CD4-positive, CD25-positive, alpha-beta regulatory T cell (primary cell): ENCODE results near the gene ENTPD2. TPM values are rescaled to one million over a fixed set of nuclear protein-coding genes. Genes with fewer than 3 reads are reported as not detected.

Experiments used
- ATAC-seq, 2 donors: fragments of 150-1000 bp; cut with Tn5 transposase; one replicate each; pipeline ENCODE4 v1.10.0; 2021; ENCODE audit warnings: low read depth in 2 of 2, moderate number of reproducible peaks in 2 of 2, moderate library complexity in 1 of 2
- DNase-seq, 3 donors: peaks; one replicate each; pipeline versions ENCODE4 v3.0.0 to v3.0.0-alpha.2; 2012 to 2022; ENCODE audit warnings: mixed read lengths in 1 of 3
- H3K27ac ChIP-seq: one replicate; pipeline ENCODE4 v1.7.0; 2013; ENCODE audit warnings: mild to moderate bottlenecking, low read length; ENCODE audit not compliant: insufficient read depth, poor library complexity, severe bottlenecking
- H3K27me3 ChIP-seq: one replicate; pipeline ENCODE4 v1.7.0; 2013; ENCODE audit warnings: low read length; ENCODE audit not compliant: control insufficient read depth, insufficient read depth
- H3K36me3 ChIP-seq: one replicate; pipeline ENCODE4 v1.7.0; 2013; ENCODE audit warnings: mild to moderate bottlenecking, low read length, moderate library complexity; ENCODE audit not compliant: control insufficient read depth, insufficient read depth
- H3K4me1 ChIP-seq: 2 replicates; pipeline ENCODE4 v1.7.0; 2013; ENCODE audit warnings: mild to moderate bottlenecking, low read length; ENCODE audit not compliant: insufficient read depth, control insufficient read depth, poor library complexity, severe bottlenecking
- H3K4me3 ChIP-seq: one replicate; pipeline ENCODE4 v1.7.0; 2013; ENCODE audit warnings: low read depth, mild to moderate bottlenecking, low read length, moderate library complexity
- H3K9me3 ChIP-seq, 2 experiments: 1 replicate in 1 of 2; 2 replicates in 1 of 2; pipeline ENCODE4 v1.7.0; 2013; ENCODE audit warnings: low read length in 2 of 2, mild to moderate bottlenecking in 1 of 2, moderate library complexity in 1 of 2; ENCODE audit not compliant: control insufficient read depth in 2 of 2
- H3K27ac Mint-ChIP-seq, 3 donors: one replicate each; pipeline ENCODE4 v1.8.0; 2020 to 2022; ENCODE audit warnings: mild to moderate bottlenecking in 3 of 3, mixed read lengths in 3 of 3, moderate library complexity in 2 of 3
- H3K27me3 Mint-ChIP-seq: one replicate; pipeline ENCODE4 v1.8.0; 2022; ENCODE audit warnings: mild to moderate bottlenecking, mixed read lengths
- H3K36me3 Mint-ChIP-seq: one replicate; pipeline ENCODE4 v1.8.0; 2020; ENCODE audit warnings: mixed read lengths
- H3K4me1 Mint-ChIP-seq, 4 donors: one replicate each; pipeline ENCODE4 v1.8.0; 2020 to 2022; ENCODE audit warnings: mixed read lengths in 4 of 4, mild to moderate bottlenecking in 1 of 4
- H3K4me3 Mint-ChIP-seq, 4 donors: one replicate each; pipeline ENCODE4 v1.8.0; 2020 to 2022; ENCODE audit warnings: mild to moderate bottlenecking in 4 of 4, mixed read lengths in 4 of 4, moderate library complexity in 3 of 4
- H3K9me3 Mint-ChIP-seq, 7 donors: one replicate each; pipeline ENCODE4 v1.8.0; 2020 to 2022; ENCODE audit warnings: mixed read lengths in 7 of 7, mild to moderate bottlenecking in 3 of 7, moderate library complexity in 2 of 7
- polyA plus RNA-seq, 4 donors: library from polyadenylated mRNA; unstranded; fragments of 300-500 nt; fragmentation: Illumina TruSeq; gene quantifications; one replicate each; pipeline ENCODE4 v1.2.3, GENCODE V29; 2021
- total RNA-seq: library from RNA; stranded (reverse); gene quantifications from one replicate; pipeline ENCODE4 v1.2.3, GENCODE V29; 2022

The ENTPD2 gene
- total and polyA plus RNA-seq, 5 donors from 2014 or later, result not detected

- H3K4me3 Mint-ChIP-seq, result no peak overlapping the region
- no peak overlapping the region for H3K27ac Mint-ChIP-seq
- peaks cover 0 to 16% (median 9%) of the 10 kb centered on the region in 4 donors for H3K4me1 Mint-ChIP-seq
- Histone ChIP-seq H3K27me3 (no peaks in the 10 kb centered on the region), H3K9me3 (no peaks in the 10 kb centered on the region), H3K27ac (no peak overlapping the region), H3K4me1 (peaks cover 16% of the 10 kb centered on the region), H3K36me3 (no peaks in the 10 kb centered on the region), H3K4me3 (no peak overlapping the region)
- H3K36me3 Mint-ChIP-seq, result no peaks in the 10 kb centered on the region
- no peaks in the 10 kb centered on the region for H3K9me3 Mint-ChIP-seq
- ATAC-seq, result no peak
- H3K27me3 Mint-ChIP-seq, result peaks cover 11% of the 10 kb centered on the region
- no peak for DNase-seq
Measured at GRCh38 chr9:137002646-137003041, 51.2 kb downstream of the ENTPD2 start.

- no peaks in the 10 kb centered on the region for H3K27me3 ChIP-seq
- no peak for ATAC-seq
- H3K27ac ChIP-seq, result no peak overlapping the region
- Mint-ChIP-seq H3K9me3 (no peaks in the 10 kb centered on the region), H3K36me3 (no peaks in the 10 kb centered on the region), H3K27ac (no peak overlapping the region), H3K4me1 (peaks cover 0 to 18% (median 11%) of the 10 kb centered on the region in 4 donors), H3K4me3 (no peak overlapping the region), H3K27me3 (peaks cover 14% of the 10 kb centered on the region)
- no peak overlapping the region for H3K4me3 ChIP-seq
- no peaks in the 10 kb centered on the region for H3K9me3 ChIP-seq
- H3K4me1 ChIP-seq, result peaks cover 22% of the 10 kb centered on the region
- no peak for DNase-seq
- H3K36me3 ChIP-seq, result no peaks in the 10 kb centered on the region
Measured at GRCh38 chr9:137001857-137002645, 51.8 kb downstream of the ENTPD2 start.

GRCh38 chr9:137000177-137000930, 53.5 kb downstream of the ENTPD2 start:
- no peak overlapping the region for H3K27ac ChIP-seq
- H3K27me3 ChIP-seq, result no peaks in the 10 kb centered on the region
- Mint-ChIP-seq H3K4me1 (peaks cover 0 to 28% (median 13%) of the 10 kb centered on the region in 4 donors), H3K27ac (peak overlapping the region in 2 of 3 donors; percentile 54 to 86), H3K4me3 (peak overlapping the region in 3 of 4 donors; percentile 13 to 43 (median 40)), H3K9me3 (no peaks in the 10 kb centered on the region), H3K27me3 (peaks cover 14% of the 10 kb centered on the region), H3K36me3 (no peaks in the 10 kb centered on the region)
- peak overlapping the region; percentile 35 for H3K4me3 ChIP-seq
- H3K4me1 ChIP-seq, result peaks cover 38% of the 10 kb centered on the region
- H3K36me3 ChIP-seq, result no peaks in the 10 kb centered on the region
- peak in 1 of 3 donors; percentile 73 for DNase-seq
- H3K9me3 ChIP-seq, result no peaks in the 10 kb centered on the region
- peak; percentile 27 to 44 for ATAC-seq

Other genes with a start within 250 kb of the ENTPD2 start
Only the 30 nearest of the 37 such genes appear.
- gene EDF1, start 187.8 kb downstream of the ENTPD2 start, total RNA-seq, result 219 TPM
- 100 to 1,000 TPM; 297 to 398 (median 339) TPM for gene EDF1, start 187.8 kb downstream of the ENTPD2 start, polyA plus RNA-seq
- gene TRAF2, start 167.5 kb downstream of the ENTPD2 start, total RNA-seq, result 28.6 TPM
- gene TRAF2, start 167.5 kb downstream of the ENTPD2 start, polyA plus RNA-seq, result 10 to 100 TPM; 11.0 to 23.0 (median 15.6) TPM
- gene FBXW5, start 109.3 kb downstream of the ENTPD2 start, total RNA-seq, result 96.9 TPM
- gene FBXW5, start 109.3 kb downstream of the ENTPD2 start, polyA plus RNA-seq, result 100 to 1,000 TPM in 3 of 4 donors, 10 to 100 TPM in 1; 91.6 to 134 (median 121) TPM
- 1.1 TPM for gene C8G, start 108.8 kb downstream of the ENTPD2 start, total RNA-seq
- under 1 TPM in 1 of 4 donors, not detected in 3; 0.96 TPM for gene C8G, start 108.8 kb downstream of the ENTPD2 start, polyA plus RNA-seq
- 1.4 TPM for gene LCN12, start 101.8 kb downstream of the ENTPD2 start, total RNA-seq
- gene LCN12, start 101.8 kb downstream of the ENTPD2 start, polyA plus RNA-seq, result not detected
- 15.4 TPM for gene PTGDS, start 76.6 kb downstream of the ENTPD2 start, total RNA-seq
- gene PTGDS, start 76.6 kb downstream of the ENTPD2 start, polyA plus RNA-seq, result under 1 TPM in 1 of 4 donors, not detected in 3; 0.47 TPM
- gene LCNL1, start 71.1 kb downstream of the ENTPD2 start, total RNA-seq, result not detected
- not detected for gene LCNL1, start 71.1 kb downstream of the ENTPD2 start, polyA plus RNA-seq
- gene PAXX, start 61.6 kb downstream of the ENTPD2 start, total RNA-seq, result 83.3 TPM
- 10 to 100 TPM; 46.7 to 67.5 (median 66.0) TPM for gene PAXX, start 61.6 kb downstream of the ENTPD2 start, polyA plus RNA-seq
- 1.0 TPM for gene CLIC3, start 57.5 kb downstream of the ENTPD2 start, total RNA-seq
- gene CLIC3, start 57.5 kb downstream of the ENTPD2 start, polyA plus RNA-seq, result 1 to 10 TPM in 3 of 4 donors, under 1 TPM in 1; 0.38 to 4.5 (median 2.9) TPM
- 135 TPM for gene ABCA2, start 25.8 kb downstream of the ENTPD2 start, total RNA-seq
- 1 to 10 TPM; 3.8 to 4.5 (median 4.3) TPM for gene ABCA2, start 25.8 kb downstream of the ENTPD2 start, polyA plus RNA-seq
- 15.2 TPM for gene FUT7, start 22.0 kb downstream of the ENTPD2 start, total RNA-seq
- gene FUT7, start 22.0 kb downstream of the ENTPD2 start, polyA plus RNA-seq, result 10 to 100 TPM; 31.8 to 79.0 (median 42.9) TPM
- 106 TPM for gene NPDC1, start 7.9 kb downstream of the ENTPD2 start, total RNA-seq
- gene NPDC1, start 7.9 kb downstream of the ENTPD2 start, polyA plus RNA-seq, result 10 to 100 TPM in 2 of 4 donors, 1 to 10 TPM in 2; 4.2 to 15.3 (median 9.2) TPM
- 1.2 TPM for gene SAPCD2, start 16.5 kb upstream of the ENTPD2 start, total RNA-seq
- gene SAPCD2, start 16.5 kb upstream of the ENTPD2 start, polyA plus RNA-seq, result under 1 TPM; 0.09 to 0.62 (median 0.18) TPM
- gene UAP1L1, start 23.5 kb upstream of the ENTPD2 start, total RNA-seq, result 14.8 TPM
- gene UAP1L1, start 23.5 kb upstream of the ENTPD2 start, polyA plus RNA-seq, result 1 to 10 TPM; 1.3 to 3.6 (median 1.7) TPM
- gene MAN1B1, start 32.9 kb upstream of the ENTPD2 start, total RNA-seq, result 71.3 TPM
- gene MAN1B1, start 32.9 kb upstream of the ENTPD2 start, polyA plus RNA-seq, result 10 to 100 TPM; 42.1 to 53.5 (median 45.7) TPM
- 343 TPM for gene DPP7, start 60.7 kb upstream of the ENTPD2 start, total RNA-seq
- 100 to 1,000 TPM; 119 to 164 (median 153) TPM for gene DPP7, start 60.7 kb upstream of the ENTPD2 start, polyA plus RNA-seq
- gene GRIN1, start 85.1 kb upstream of the ENTPD2 start, total RNA-seq, result not detected
- not detected for gene GRIN1, start 85.1 kb upstream of the ENTPD2 start, polyA plus RNA-seq
- gene LRRC26, start 116.0 kb upstream of the ENTPD2 start, total RNA-seq, result not detected
- not detected for gene LRRC26, start 116.0 kb upstream of the ENTPD2 start, polyA plus RNA-seq
- gene TMEM210, start 118.0 kb upstream of the ENTPD2 start, total RNA-seq, result not detected
- gene TMEM210, start 118.0 kb upstream of the ENTPD2 start, polyA plus RNA-seq, result not detected
- gene ANAPC2, start 134.5 kb upstream of the ENTPD2 start, total RNA-seq, result 127 TPM
- 1 to 10 TPM; 7.5 to 8.7 (median 8.0) TPM for gene ANAPC2, start 134.5 kb upstream of the ENTPD2 start, polyA plus RNA-seq
- 54.3 TPM for gene SSNA1, start 134.6 kb upstream of the ENTPD2 start, total RNA-seq
- gene SSNA1, start 134.6 kb upstream of the ENTPD2 start, polyA plus RNA-seq, result 100 to 1,000 TPM; 112 to 150 (median 130) TPM
- gene TPRN, start 146.7 kb upstream of the ENTPD2 start, total RNA-seq, result 5.9 TPM
- gene TPRN, start 146.7 kb upstream of the ENTPD2 start, polyA plus RNA-seq, result under 1 TPM; 0.27 to 0.91 (median 0.43) TPM
- gene TMEM203, start 151.6 kb upstream of the ENTPD2 start, total RNA-seq, result 20.7 TPM
- 100 to 1,000 TPM; 116 to 148 (median 132) TPM for gene TMEM203, start 151.6 kb upstream of the ENTPD2 start, polyA plus RNA-seq
- 30.0 TPM for gene NDOR1, start 151.6 kb upstream of the ENTPD2 start, total RNA-seq
- 1 to 10 TPM; 3.9 to 7.6 (median 5.0) TPM for gene NDOR1, start 151.6 kb upstream of the ENTPD2 start, polyA plus RNA-seq
- 1.2 TPM for gene RNF208, start 168.2 kb upstream of the ENTPD2 start, total RNA-seq
- not detected for gene RNF208, start 168.2 kb upstream of the ENTPD2 start, polyA plus RNA-seq
- gene CYSRT1, start 171.1 kb upstream of the ENTPD2 start, total RNA-seq, result not detected
- gene CYSRT1, start 171.1 kb upstream of the ENTPD2 start, polyA plus RNA-seq, result not detected
- not detected for gene RNF224, start 173.4 kb upstream of the ENTPD2 start, total RNA-seq
- gene RNF224, start 173.4 kb upstream of the ENTPD2 start, polyA plus RNA-seq, result not detected
- gene SLC34A3, start 176.8 kb upstream of the ENTPD2 start, total RNA-seq, result not detected
- gene SLC34A3, start 176.8 kb upstream of the ENTPD2 start, polyA plus RNA-seq, result not detected
- gene TUBB4B, start 187.2 kb upstream of the ENTPD2 start, total RNA-seq, result 100 TPM
- gene TUBB4B, start 187.2 kb upstream of the ENTPD2 start, polyA plus RNA-seq, result 10 to 100 TPM; 56.7 to 87.4 (median 71.8) TPM
- gene STPG3, start 197.2 kb upstream of the ENTPD2 start, total RNA-seq, result not detected
- not detected for gene STPG3, start 197.2 kb upstream of the ENTPD2 start, polyA plus RNA-seq